HG03135 (cell line): ENCODE measurements around the gene DOCK2.
"Not testable (repeated sequence)": the region's sequence is repeated elsewhere in the genome, so short reads cannot be mapped to it uniquely, and the experiment has no call there.

Experiments used
- ATAC-seq: cut with Tn5 transposase; IDR thresholded peaks from one replicate; pipeline ENCODE4 v1.9.1; 2021; ENCODE audit warnings: mild to moderate bottlenecking, moderate library complexity; ENCODE audit not compliant: unreplicated experiment

The DOCK2 gene

DNA sequence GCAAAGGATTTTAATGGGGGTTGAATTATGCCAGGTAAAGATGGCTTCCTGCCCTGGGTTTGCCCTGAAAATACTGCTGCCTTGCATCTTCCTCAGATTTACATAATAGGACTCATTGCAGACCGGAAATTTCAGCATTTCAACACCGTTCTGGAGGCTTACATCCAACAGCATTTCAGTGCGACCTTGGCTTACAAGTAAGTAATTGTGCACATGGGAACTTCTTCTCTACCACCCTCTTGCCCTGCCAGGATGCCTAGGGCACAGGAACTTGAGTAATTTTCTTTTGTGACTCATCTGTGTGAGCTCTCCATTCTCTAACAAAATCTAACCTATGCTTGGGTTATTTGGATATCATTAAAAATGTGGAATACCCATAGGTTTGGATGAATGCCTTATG is 80.2 kb downstream of the DOCK2 start:
- ATAC-seq = no peak

DNA sequence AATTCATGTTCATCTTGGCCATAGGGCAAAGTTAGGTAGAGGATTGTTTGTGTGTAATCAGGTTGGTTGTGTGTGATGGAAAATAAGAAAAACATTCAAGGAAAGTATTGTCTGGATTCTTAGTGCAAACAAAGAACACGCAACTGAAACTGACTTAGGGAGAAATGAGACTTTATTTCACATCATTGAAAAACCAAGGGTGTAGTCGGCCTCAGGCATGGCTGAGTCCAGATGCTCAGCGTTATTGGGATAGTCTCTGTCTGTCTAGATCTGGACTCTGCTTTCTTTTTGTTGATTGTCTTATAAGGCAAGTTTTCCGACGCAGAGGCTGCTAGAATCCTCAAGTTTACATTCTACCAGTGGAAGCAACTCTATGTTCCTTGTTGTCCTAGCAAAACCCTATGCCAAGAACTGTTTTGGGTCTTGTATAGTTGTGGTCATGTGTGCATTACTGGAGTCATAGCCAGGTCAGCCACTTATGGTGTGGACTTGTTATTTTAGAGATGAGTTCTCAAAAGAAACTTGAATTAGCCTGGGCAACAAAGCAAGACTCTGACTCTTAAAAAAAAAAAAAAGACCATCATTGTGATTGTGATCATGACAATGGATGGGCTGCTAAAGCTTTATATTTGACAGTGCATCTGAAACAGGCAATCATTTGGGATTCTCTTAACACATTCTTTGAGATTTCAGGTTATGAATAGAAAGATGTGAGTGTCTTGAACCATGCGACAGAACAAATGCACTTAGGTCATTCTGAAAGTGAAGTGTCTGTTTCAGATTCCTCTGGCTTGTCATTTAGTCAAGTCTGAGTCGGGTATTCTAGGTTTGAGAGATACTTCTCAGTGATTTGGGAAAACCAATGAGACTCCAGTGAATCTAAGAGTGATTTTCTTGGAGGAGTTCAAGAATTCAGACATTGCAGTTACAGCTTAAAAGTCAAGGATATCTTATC is 82.6 kb downstream of the DOCK2 start:
- ATAC-seq = no peak

DNA sequence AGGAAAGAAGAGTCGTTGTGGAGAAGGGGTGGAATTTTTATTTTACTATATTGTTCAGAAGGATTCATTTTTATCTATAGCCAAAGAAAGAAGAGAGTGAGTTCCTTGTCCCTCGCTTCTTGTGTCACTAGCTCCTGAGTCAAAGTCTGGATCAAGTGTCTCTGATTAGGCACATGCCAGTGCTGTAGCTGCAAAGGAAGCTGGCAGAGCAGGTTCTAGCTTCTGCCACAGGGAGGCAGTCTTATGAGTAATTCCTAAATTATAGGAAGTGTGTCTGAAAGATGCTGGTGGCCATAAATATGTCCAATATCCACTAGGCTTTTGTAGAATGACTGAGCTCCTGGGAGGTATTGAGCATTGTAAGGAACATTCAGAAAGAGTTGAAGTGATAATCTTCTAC is 84.7 kb downstream of the DOCK2 start:
- ATAC-seq = no peak

DNA sequence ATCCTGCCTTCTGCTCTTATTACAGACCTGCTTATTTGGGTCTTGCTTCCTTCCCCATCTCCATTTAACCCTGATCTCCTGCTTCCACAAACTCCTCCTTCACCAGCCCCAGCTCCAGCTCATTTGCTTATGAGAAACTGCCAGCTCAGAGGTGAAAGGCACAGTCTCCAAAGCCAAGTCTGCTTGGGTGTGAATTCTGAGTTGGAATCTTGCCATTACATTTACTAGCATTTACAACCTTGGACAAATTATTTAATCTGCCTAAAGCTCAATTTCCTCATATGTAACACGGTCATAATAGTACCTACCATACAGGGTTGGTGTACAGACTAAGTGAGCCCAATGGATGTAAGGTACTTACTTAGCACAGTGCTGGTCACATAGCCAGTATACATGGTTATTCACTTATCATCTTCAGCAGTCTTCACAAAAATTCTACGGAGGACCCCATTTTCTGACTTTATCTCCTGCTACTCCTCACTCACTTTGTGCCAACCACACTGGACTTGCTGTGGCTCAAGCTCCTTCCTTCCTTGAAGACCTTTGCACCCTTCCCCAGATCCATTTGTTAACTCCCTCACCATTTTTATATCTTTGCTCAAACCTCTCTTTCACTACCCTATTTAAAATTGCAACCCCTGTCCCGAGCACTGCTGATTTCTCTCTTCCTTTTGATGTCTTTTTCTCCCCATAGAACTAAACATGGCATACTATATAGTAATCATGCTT is 86.2 kb downstream of the DOCK2 start:
- no peak for ATAC-seq

GRCh38 chr5:169724303-169725087 is 87.4 kb downstream of the DOCK2 start:
- ATAC-seq = no peak

- ATAC-seq = not testable (repeated sequence)
Measured at GRCh38 chr5:169725665-169726064, 88.6 kb downstream of the DOCK2 start.

- no peak for ATAC-seq
Measured at GRCh38 chr5:169728418-169728817, 91.3 kb downstream of the DOCK2 start.

GRCh38 chr5:169731221-169731620 is 94.1 kb downstream of the DOCK2 start:
- ATAC-seq = no peak

- ATAC-seq = no peak
Measured at GRCh38 chr5:169732841-169733240, 95.8 kb downstream of the DOCK2 start.

- ATAC-seq = no peak
Measured at GRCh38 chr5:169735913-169736312, 98.8 kb downstream of the DOCK2 start.

DNA sequence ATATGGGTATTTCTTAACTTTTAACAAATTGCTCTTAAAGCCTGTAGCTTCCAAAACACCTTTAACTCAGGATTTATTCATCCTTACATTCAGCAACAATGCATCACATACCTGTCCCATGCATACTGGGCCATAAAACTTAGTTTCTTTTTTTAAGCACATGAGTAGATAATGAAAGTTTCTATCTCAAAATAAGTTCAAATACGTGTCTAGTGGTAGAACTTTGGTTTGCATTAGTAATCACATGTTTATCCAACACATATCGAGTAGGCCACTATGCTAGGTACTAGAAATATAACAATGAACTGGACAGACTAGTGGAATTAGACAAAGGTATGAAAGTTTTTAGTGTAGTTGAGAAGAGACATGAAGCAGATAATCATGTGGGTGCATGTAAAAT is 99.6 kb downstream of the DOCK2 start:
- ATAC-seq = no peak

DNA sequence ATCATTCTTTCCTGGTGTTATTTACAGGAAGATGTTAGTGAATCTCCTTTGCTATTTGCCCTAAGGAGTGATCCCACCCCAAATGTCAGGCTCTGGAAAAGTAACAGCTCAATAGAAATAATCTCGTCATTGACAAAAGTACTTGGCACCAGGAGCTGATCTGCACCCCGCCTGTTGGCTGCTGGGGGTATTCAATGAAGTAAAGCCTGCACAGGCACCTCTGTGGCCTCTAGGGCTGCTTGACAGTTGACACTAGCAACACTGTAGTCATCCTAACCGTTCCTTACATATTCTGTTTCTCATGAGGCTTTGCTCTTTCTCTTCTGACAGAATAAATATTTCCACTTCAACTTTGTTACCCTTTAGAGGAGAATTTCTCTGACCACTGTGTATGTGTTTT is 103.4 kb downstream of the DOCK2 start:
- no peak for ATAC-seq

GRCh38 chr5:169742771-169743296 is 105.8 kb downstream of the DOCK2 start:
- no peak for ATAC-seq

- no peak for ATAC-seq
Measured at GRCh38 chr5:169744336-169744735, 107.3 kb downstream of the DOCK2 start.

GRCh38 chr5:169745441-169746146 is 108.5 kb downstream of the DOCK2 start:
- ATAC-seq = no peak

GRCh38 chr5:169746147-169746694 is 109.1 kb downstream of the DOCK2 start:
- no peak for ATAC-seq

- no peak for ATAC-seq
Measured at GRCh38 chr5:169748174-169748573, 111.1 kb downstream of the DOCK2 start.

DNA sequence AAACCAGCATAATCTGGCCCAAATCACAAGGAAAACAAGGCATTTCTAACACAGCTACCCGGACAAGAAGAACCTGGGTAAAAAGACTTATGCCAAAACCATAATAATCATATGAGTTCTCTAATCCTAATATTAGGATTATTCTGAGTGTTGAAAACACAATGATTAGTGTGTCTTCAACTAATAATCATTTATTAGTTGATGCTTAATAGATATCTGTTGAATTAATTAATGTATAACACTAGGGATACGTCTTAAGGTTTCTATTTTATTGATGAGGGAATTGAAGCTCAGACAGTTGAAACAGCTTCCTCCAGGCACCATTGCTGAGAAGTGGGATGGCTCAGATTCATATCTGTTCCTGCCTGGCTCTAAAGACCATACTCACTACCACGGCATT is 112.2 kb downstream of the DOCK2 start:
- no peak for ATAC-seq

DNA sequence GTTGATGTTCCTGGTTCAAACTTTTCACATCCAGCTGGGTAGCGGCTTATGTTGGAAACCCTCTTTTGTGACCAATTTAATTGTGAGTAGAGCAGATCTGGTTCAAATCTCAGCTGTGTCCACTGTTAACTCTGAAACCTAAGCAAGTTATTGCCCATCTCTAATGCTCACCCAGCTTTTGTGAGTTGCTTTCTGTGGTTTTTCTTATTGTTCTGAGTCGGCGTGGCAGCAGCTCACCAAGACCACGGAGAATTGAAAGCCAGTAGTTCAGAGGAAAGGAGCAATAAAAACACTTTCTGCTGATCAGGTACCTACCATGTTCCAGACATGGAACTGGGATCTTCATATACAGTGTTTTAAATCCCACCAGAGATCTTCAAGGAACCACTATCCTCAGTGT is 114.4 kb downstream of the DOCK2 start:
- ATAC-seq = no peak

- ATAC-seq = not testable (repeated sequence)
Measured at GRCh38 chr5:169752566-169752965, 115.5 kb downstream of the DOCK2 start.
